Measurements from ENCODE around the gene ABCC11. TPM values are rescaled to one million over a fixed set of nuclear protein-coding genes. Genes with fewer than 3 reads are reported as not detected.
"Not testable (repeated sequence)": the region's sequence is repeated elsewhere in the genome, so short reads cannot be mapped to it uniquely, and the experiment has no call there.

The ABCC11 gene
- total RNA-seq, 2 donors from 2014 or later, result not detected

DNA sequence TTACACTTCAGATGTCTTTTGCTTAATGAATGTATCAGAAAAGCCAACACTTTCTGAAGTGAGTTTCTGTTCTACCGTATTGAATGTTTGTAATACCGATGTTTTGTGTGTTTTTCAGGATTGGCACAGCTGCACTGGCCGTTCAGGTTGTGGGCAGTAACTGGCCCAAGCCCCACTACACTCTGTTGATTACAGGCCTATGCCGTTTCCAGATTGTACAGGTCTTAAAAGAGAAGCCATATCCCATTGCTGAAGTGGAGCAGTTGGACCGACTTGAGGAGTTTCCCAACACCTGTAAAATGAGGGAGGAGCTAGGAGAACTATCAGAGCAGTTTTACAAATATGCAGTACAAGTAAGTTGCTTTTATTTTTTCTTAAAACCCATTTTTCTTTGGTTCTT, 4.7 kb upstream of the ABCC11 start:
- intact Hi-C loops (cut with DNase I), result no loop called here
- Histone ChIP-seq H3K4me1 (no peaks in the 10 kb centered on the region), H3K27me3 (no peaks in the 10 kb centered on the region), H3K9me3 (no peaks in the 10 kb centered on the region), H3K27ac (no peak overlapping the region), H3K9ac (ENCODE audit: low read depth in 2 of 2, low read length in 2 of 2) (no peak overlapping the region), H3K4me3 (no peak overlapping the region), H3K36me3 (no peaks in the 10 kb centered on the region)
- TF ChIP-seq, protein P1, sequence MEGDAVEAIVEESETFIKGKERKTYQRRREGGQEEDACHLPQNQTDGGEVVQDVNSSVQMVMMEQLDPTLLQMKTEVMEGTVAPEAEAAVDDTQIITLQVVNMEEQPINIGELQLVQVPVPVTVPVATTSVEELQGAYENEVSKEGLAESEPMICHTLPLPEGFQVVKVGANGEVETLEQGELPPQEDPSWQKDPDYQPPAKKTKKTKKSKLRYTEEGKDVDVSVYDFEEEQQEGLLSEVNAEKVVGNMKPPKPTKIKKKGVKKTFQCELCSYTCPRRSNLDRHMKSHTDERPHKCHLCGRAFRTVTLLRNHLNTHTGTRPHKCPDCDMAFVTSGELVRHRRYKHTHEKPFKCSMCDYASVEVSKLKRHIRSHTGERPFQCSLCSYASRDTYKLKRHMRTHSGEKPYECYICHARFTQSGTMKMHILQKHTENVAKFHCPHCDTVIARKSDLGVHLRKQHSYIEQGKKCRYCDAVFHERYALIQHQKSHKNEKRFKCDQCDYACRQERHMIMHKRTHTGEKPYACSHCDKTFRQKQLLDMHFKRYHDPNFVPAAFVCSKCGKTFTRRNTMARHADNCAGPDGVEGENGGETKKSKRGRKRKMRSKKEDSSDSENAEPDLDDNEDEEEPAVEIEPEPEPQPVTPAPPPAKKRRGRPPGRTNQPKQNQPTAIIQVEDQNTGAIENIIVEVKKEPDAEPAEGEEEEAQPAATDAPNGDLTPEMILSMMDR (IDR thresholded peaks at IDR 0.05), result no peak
- no peak for DNase-seq

DNA sequence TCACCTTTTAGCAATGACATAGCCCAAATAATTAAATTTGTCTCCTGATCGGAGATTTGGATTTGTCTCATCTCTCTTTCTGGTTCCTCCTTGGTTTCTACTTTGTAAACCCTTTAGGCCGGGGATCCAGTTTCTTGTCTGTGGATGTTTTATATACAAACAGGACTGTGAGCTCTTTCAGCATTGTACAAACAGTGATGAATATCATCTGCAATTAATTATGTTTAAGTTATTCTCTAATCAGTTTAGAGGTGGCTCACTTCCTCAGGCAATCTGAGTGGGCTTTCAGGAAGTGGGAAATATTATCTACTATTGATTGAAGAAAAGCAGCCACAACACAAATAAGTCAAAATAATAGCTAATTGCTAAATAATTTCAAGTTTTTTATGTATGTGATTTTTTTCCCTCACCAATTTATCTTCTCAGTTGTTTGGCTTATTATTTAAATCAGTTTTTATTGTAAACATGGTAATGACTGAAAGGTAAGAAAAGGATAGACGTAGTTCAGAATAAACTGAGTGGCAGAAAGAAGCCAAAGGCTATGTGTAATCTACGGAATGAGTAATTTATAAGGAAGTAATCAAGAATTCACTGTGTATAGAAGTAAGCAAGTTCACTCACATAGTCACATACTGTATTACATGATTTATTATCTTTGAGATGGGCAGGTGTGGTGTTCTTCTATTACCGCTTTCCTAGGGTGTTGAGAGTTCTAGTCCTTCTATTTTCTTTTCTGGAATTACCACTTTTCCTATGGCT, 3.4 kb upstream of the ABCC11 start:
- no peak overlapping the region for H3K27ac ChIP-seq
- H3K4me1 ChIP-seq, result peaks cover 8% of the 10 kb centered on the region
- DNase-seq, result no peak
- no peaks in the 10 kb centered on the region for H3K27me3 ChIP-seq
- intact Hi-C loops (cut with DNase I), result no loop called here
- TF ChIP-seq, protein P1 (IDR thresholded peaks at IDR 0.05), result no peak
- no peaks in the 10 kb centered on the region for H3K9me3 ChIP-seq
- no peak overlapping the region for H3K9ac ChIP-seq (ENCODE audit: low read depth in 2 of 2, low read length in 2 of 2)
- no peak overlapping the region for H3K4me3 ChIP-seq
- no peaks in the 10 kb centered on the region for H3K36me3 ChIP-seq

DNA sequence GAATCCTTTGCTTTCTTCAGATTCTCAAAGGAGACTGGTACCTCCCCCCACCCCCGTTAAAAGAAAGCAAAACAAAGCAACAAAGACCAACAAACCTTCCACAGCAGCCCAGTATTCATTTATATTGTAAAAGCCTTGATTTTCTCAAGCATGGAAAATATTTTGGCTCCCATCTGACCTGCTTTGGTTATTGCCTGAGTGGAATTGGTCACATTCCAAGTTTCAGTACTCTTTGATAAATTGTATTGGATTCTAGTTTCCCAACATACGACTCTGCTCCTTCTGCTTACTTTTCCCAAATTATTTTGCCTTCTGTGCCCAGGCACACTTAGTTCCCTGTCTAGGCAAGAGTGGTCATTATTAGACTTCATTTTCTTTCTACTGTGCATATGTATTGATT, 1.3 kb downstream of the ABCC11 start:
- intact Hi-C loops (cut with DNase I), result loop anchor here (10.0 kb wide), 1 partner anchor 379 kb away; no protein-coding TSS in a partner anchor
- peaks cover 14% of the 10 kb centered on the region for H3K4me1 ChIP-seq
- H3K27me3 ChIP-seq, result no peaks in the 10 kb centered on the region
- no peak overlapping the region for H3K27ac ChIP-seq
- no peaks in the 10 kb centered on the region for H3K36me3 ChIP-seq
- H3K9ac ChIP-seq (ENCODE audit: low read depth in 2 of 2, low read length in 2 of 2), result no peak overlapping the region
- H3K9me3 ChIP-seq, result no peaks in the 10 kb centered on the region
- TF ChIP-seq, protein P1 (IDR thresholded peaks at IDR 0.05), result no peak
- no peak for DNase-seq
- H3K4me3 ChIP-seq, result no peak overlapping the region

DNA sequence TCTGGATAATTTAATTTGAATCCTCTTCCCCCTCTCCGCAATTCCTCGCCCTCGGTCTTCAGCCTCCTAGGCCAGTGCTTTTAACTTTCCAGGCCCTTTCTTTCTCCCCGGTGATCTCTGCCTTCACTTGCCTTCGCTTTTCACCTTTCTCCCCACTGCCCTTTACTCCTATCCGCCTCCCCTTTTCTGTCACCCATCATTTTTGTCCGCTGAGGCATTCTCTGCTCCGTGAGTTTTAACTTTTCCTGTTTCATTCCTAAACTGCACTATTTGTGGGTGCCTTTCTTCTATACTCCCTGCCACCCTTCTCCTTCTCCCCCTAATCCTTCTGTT, 2.5 kb downstream of the ABCC11 start:
- intact Hi-C loops (cut with DNase I), result loop anchor here (10.0 kb wide), 1 partner anchor 380 kb away; no protein-coding TSS in a partner anchor
- Histone ChIP-seq H3K27me3 (no peaks in the 10 kb centered on the region), H3K9me3 (no peaks in the 10 kb centered on the region), H3K9ac (ENCODE audit: low read depth in 2 of 2, low read length in 2 of 2) (peak overlapping the region; percentile 94 to 98), H3K27ac (peak overlapping the region; percentile 78), H3K4me1 (peaks cover 14% of the 10 kb centered on the region), H3K4me3 (peak overlapping the region; percentile 89), H3K36me3 (no peaks in the 10 kb centered on the region)
- TF ChIP-seq, protein P1 (IDR thresholded peaks at IDR 0.05), result no peak
- no peak for DNase-seq

DNA sequence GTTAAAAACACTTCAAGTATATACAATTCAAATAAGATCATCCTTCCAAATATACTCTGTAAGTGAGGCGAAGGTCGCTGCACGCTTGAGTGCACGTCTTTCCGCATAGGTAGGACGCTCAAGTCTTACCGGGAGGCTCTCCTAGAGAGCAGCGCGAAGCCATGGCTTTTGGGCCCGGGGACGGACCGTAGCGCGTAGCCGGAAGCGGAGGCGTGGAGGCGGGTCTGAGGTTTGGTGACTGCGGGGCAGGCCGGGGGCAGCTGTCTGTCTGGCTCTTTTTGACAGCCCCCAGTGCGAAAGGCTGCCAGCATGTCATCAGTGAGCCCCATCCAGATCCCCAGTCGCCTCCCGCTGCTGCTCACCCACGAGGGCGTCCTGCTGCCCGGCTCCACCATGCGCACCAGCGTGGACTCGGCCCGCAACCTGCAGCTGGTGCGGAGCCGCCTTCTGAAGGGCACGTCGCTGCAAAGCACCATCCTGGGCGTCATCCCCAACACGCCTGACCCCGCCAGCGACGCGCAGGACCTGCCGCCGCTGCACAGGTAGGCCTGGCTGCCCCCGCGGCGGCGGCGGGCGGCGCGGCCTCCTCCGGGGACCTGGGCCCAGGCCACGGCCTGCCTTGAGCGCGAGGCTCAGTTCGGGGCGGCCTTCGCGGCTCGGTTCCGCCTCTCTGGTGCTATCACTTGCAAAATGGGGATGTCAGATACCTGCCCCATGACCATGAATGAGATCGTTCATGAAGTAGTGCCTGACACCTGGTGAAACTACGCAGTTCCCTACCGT, 3.1 kb downstream of the ABCC11 start, which contains the start of gene LONP2:
LONP2 (plus strand) TSS at position 221 of the 783 bp plus-strand sequence; CDS start at position 310, 89 bp downstream.
- Histone ChIP-seq H3K27me3 (no peaks in the 10 kb centered on the region), H3K9ac (ENCODE audit: low read depth in 2 of 2, low read length in 2 of 2) (peak within 1 kb of the TSS; percentile 94 to 98), H3K36me3 (no peaks in the 10 kb centered on the region), H3K4me3 (peak within 1 kb of the TSS; percentile 89), H3K27ac (peak within 1 kb of the TSS; percentile 78), H3K4me1 (peaks cover 14% of the 10 kb centered on the region), H3K9me3 (no peaks in the 10 kb centered on the region)
- intact Hi-C loops (cut with DNase I), result loop anchor here (10.0 kb wide), 1 partner anchor 381 kb away; no protein-coding TSS in a partner anchor
- TF ChIP-seq, protein P1 (IDR thresholded peaks at IDR 0.05), result no peak
- peak; percentile 95 for DNase-seq

DNA sequence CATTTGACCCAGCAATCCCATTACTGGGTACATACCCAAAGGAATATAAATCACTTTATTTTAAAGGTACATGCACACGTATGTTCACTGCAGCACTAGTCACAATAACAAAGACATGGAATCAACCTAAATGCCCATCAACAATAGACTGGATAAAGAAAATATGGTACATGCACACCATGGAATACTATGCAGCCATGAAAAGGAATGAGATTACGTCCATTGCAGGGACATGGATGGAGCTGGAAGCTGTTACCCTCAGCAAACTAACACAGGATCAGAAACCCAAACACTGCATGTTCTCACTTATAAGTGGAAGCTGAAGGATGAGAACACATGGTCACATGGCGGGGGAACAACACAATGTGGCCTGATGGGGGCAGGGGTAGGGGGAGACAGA, 7.2 kb downstream of the ABCC11 start:
- not testable (repeated sequence) for DNase-seq; H3K9me3 ChIP-seq; H3K9ac ChIP-seq (ENCODE audit: low read depth in 2 of 2, low read length in 2 of 2); H3K4me1 ChIP-seq; H3K27ac ChIP-seq; H3K36me3 ChIP-seq; H3K27me3 ChIP-seq; H3K4me3 ChIP-seq
- intact Hi-C loops (cut with DNase I), result loop anchor here (10.0 kb wide), 1 partner anchor 385 kb away; no protein-coding TSS in a partner anchor
